T-helper 1 cell (primary cell): Measurements from ENCODE around the gene TSPAN5.
"Not testable (repeated sequence)": the region's sequence is repeated elsewhere in the genome, so short reads cannot be mapped to it uniquely, and the experiment has no call there.

Experiments
- DNase-seq, 5 donors: peaks; one replicate each; pipeline ENCODE4 v3.0.0-alpha.2; 2012 to 2020

TSPAN5 gene

DNA sequence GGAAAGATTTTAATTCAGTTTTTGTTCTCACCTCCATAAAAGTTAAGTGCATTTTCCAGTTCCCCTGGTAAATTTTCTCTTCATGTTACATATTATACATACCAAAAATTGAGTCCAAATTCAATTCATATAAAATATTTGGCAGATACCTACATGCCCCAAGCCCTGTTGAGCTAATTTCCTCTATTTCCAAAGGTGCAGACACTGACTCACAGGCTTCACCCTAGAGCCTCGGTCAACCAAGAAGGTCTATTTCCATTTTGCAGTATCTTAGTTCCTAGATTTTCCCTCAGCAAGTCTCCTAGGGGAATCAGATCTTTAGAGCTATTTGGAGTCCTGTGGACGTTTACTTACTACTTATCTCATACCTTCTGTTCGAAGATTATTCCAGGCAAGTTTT is 174.4 kb downstream of the TSPAN5 start:
- no peak for DNase-seq

DNA sequence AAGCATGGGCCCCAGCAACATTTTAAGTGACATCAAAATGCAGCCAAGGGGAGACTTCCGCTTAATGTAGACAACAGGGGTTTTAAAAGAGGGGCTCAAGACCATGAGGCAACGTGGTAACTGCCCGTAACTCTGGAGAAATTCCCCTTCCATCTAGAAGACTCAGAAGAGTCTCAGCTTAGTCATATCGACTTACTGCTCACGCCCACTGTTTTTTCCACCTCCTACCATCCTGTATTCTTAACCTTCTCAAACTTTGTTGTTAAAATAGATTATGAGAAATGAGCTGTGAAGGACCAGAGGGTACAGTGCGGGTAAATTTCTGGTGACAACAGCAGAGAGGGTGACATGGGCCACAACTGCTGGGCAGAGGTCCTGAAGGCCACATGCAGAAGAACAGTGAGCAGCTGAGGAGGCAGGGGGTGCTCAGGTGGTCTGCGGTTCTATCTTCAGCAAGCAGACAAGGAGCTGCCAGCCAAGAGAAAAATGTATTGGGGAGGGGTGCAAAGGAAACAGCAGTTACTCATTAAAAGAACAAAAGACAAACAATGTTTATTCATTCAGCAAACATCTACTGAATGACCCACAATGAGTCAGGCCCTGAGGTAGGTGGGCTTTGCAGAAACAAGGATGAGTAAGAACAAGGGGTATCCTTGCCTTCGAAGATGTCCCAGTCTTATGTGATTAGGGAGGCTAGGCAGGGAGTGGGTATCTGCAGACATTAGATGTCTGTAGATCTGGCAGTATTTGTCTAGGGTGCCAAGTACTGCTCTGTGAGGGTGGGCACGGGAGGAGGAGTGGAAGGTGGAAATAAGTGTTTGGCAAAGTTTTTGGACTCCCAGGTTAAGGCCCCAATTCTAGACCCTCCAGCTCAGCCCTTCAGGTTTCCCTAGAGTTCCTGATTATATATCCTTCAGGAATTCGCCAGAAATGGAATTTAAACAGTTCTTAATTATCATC is 175.3 kb downstream of the TSPAN5 start:
- DNase-seq: peak in 1 of 5 donors; percentile 80

DNA sequence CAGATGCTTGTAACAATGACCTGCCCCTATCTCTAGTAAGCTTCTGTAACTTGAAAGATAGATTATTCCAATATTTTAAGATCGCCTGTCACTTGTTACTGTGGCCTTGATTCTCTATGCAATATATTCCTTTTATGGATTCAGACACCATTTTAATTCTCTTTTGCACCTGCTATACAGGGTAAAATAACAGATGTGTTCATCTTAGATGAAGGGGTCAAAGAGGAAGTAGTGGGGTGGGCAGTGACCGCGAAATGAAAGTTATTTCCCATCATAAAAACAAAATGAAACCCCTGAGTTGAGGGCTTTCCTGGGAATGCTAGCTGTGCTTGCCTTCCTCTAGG is 175.9 kb downstream of the TSPAN5 start:
- DNase-seq: no peak

DNA sequence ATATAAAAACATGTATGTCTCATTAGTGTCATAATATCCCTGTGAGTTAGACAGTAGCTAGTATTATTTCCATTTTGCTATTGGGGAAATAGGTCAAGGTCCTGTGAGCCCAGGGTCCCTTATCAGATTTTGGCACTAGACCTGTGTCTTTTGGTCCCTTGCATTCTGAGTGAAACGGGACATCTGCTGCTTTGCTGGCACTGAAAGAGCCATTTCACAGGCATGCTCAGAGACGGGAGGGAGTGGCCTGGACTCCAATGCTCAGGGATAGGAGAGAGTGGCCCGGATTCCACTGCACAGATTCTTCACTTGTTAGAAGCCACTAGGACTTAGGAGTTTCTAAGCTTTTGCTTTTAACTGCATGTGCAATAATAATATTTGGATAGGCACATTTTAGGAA is 177.2 kb downstream of the TSPAN5 start:
- no peak for DNase-seq

DNA sequence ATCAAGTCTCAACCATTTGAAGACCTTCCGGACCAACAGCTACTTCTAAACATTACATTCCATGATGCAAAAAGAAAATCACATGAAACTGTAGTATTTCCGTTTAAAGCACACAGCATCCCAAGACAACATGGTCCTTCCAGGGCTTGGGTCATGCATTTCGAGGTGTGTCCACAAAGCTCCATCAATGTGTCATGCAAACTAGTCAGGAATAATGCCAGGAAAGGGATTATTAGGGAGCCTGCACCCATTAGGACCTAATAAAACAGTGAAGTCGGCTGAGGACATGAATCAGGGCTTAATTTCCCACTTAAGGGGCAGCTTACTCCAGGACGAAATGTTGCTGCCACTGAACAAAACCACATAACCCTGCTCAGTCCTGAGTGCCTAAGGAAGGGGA is 177.9 kb downstream of the TSPAN5 start:
- DNase-seq: no peak

DNA sequence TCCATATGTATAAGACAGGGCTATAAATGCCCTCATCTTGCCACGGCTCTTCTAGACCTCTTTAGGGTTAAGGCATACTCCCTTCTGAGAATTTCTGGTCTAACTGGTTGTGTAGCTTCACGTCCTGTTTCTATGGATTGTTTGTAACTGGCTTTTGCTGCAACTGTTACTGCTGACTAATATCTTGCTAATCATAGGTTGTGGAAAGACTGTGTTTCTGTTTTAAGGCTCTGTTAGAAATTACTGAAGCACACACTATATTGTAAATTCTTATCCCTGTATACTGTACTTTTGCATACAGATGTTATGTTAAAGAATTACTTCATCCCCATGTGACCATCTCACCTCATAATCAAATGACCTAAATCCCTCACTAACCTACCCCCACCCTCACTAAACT is 178.8 kb downstream of the TSPAN5 start:
- peak in 1 of 5 donors; percentile 77 for DNase-seq

DNA sequence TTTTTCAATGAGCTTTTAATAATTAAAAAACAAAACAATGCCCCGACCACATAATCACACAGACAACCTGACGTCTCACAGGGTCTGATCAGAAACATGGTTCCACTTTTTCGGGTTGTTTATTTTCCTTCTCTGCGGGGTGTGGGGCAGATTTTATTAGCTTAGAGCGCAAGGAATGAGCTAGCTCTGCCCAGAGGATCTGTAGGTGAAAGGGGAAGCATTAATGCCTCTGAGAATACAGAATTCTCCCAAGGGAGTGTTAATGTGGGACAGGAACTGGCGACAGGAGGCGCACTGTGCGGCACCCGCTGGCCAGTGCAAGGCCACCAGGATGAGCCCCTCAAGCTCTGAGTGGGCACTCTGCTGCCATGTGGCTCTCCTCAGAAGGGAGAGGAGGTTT is 181.5 kb downstream of the TSPAN5 start:
- no peak for DNase-seq

DNA sequence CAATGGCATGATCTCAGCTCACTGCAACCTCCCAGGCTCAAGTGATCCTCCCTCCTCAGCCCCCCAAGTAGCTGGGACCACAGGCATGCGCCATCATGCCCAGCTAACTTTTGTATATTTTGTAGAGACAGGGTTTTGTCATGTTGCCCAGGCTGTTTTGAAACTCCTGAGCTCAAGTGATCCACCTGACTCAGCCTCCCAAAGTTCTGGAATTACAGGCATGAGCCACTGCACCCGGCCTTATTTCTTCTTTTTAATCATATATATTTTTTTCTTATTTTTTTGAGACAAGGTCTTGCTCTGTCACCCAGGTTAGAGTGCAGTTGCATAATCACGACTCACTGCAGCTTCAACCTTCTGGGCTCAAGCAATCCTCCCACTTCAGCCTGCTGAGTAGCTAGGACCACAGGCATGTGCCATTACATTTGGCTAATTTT is 184.0 kb downstream of the TSPAN5 start:
- DNase-seq: no peak

DNA sequence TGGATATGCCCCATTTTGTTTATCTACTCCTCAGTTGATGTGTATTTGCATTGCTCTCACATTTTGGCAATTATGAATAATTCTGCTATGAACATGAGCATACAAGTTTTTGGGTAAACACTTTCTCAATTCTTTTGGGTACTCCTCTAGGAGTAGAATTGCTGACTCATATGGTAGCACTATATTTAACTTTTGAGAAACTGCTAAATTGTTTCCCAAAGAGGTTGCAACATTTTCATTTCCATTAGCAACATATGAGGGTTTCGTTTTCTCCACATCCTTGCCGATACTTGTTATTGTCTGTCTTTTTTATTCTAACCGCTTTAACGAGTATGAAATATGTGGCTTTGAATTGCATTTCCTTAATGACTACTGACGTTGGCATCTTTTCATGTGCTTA is 185.4 kb downstream of the TSPAN5 start:
- DNase-seq: peak in 1 of 5 donors; percentile 65

DNA sequence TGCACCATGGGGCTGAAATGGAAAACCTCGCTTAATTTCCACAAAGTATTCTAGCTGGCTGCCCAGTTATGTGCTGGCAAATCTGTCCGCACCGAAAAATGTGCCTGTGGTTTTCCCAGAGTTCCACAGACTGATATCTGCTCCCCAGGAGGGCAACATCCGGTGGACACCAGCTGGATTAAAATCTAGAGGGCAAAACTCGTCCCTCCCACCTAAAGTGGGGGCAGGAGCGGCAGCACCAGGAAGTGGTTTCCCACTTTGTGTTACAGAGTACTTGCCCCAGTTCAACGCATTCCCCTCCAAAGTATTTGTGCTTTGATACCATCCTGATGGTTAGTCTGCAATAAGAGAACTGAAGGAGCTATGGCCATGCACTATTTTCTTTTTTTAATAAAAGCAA is 187.6 kb downstream of the TSPAN5 start:
- no peak for DNase-seq

DNA sequence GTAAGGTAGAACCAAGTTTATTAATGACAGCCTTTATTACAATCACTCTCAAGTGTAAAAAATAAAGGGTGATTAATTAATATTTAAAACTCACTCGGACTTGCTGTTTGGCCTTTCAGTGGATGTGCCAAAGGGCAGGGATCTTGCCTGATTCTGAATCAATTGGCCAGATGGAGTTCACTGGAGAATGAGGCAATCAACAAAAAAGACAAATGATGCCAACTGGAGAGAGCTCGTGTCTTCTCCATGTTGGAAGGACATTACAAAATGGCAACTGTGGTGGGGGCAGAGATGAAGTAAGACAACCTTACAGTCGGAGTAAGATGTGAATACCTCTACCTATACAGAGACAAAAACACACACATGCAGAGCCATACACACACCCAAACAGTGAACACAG is 188.0 kb downstream of the TSPAN5 start:
- no peak for DNase-seq

DNA sequence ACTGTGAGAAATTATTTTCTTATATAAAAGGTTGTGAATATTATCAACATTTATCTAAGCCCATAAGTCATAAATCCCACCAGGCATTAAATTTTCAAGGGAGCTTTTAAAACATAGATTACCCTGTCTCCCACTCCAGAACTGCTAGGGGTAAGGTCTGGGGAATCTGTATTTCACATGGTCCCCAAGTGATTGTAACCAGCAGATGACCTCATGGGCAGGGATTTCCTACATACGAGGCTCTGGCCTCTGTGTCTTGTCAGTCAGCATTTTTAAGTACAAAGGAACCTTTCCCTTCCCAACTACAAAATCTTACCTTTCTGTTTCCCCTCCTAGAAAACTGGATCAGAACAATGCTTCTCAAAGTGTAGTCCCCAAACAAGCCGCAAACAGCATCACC is 188.6 kb downstream of the TSPAN5 start:
- DNase-seq: no peak

DNA sequence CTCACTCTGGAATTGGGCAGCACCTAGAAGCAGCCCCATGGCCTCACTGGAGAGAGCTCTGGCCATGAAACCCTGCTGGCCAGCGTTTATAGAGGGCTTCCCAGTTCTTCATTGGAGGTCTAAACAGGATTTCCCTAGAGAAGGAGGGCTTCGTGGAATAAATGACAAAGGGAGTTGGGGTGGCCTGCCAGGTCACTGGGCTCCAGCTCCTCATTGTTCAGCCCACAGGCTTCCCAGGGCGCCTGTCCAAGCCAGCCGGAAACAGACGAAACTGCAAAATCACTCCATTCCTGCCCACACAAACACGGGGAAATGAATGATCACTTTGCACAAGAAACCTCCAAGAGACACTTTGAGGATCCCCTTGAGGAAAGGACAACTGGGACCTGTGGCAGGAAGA is 189.7 kb downstream of the TSPAN5 start:
- no peak for DNase-seq

DNA sequence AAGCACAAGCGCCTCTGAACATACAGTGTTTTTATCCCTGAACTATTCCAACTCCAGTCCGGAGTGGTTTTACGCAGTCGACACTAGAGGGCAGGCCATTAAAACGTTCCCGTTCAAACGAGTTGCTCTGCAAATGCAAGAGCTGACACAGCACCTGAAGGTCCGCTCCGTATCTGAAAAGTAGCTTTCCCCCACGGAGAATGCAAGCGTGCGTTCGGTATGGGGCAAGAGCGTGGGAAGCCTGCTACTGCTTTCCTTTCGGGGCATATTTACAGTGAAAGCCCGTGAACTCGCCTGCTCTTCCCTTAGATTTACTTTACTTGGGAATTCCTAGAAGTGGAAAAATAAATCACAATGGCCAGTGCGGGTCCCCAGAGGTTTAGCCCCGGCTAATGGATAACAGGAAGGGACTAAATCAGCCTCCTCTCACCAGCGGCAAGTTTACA is 190.8 kb downstream of the TSPAN5 start:
- DNase-seq: peak; percentile 24 to 84 (median 47)

DNA sequence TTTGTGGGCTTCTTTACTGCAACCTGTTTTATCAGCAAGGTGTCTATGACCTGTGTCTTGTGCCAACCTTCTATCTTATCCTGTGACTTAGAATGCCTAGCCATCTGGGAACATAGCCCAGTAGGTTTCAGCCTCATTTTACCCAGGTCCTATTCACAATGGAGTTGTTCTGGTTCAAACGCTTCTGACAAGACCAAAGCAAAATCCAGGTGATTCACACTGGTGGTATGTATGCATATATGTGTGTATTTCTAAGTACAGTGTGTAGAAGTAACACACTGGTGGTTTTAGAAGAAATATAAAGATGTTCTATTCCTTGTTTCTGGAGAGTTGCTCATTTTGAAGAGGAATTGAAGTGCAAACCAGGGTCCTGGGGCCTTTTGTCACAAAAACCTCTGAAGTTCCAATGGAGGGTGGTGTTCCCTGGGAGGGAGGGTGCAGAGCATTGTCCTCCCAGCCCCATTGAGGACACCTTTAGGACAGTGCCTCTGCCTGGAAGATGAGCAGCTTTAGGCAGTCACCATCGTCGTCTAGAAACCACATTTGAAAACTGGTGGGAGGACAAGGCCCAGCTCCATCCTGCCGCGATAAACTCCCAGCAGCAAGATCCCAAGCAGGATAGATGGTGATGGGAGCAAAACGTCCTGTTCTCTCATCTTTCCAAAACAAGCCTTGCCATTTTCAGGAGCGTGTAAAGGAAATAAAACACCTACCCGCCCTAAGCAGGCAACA is 191.4 kb downstream of the TSPAN5 start:
- DNase-seq: no peak

DNA sequence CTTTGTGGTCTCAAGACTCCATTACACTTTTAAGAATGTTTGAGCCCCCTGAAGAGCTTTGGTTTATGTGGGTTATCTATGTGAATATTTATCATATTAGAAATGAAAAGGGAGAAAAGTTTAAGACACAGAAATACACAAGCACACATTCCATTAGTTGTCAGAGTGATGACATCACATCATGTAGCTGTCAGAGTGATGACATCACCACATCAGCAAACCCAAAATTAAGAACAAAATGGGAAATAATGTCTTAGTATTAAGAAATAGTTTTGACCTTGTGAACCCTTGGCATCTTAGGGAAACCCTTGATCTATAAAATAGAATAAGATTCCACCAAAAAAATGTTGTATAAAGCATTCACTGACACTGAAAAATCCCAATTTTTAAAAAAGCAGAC is 195.9 kb downstream of the TSPAN5 start:
- DNase-seq: no peak

DNA sequence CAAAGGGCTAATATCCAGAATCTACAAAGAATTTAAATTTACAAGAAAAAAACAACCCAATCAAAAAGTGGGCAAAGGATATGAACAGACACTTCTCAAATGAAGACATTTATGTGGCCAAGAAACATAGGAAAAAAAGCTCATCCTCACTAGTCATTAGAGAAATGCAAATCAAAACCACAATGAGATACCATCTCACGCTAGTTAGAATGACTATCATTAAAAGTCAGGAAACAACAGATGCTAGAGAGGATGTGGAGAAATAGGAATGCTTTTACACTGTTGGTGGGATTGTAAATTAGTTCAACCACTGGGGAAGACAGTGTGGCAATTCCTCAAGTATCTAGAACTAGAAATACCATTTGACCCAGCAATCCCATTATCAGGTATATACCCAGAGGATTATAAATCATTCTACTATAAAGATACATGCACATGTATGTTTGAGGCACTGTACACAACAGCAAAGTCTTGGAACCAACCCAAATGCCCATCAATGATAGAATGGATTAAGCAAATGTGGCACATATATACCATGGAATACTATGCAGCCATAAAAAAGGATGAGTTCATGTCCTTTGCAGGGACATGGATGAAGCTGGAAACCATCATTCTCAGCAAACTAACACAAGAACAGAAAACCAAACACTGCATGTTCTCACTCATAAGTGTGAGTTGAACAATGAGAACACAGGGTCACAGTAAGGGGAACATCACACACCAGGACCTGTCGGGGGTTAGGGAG is 197.1 kb downstream of the TSPAN5 start:
- not testable (repeated sequence) for DNase-seq

DNA sequence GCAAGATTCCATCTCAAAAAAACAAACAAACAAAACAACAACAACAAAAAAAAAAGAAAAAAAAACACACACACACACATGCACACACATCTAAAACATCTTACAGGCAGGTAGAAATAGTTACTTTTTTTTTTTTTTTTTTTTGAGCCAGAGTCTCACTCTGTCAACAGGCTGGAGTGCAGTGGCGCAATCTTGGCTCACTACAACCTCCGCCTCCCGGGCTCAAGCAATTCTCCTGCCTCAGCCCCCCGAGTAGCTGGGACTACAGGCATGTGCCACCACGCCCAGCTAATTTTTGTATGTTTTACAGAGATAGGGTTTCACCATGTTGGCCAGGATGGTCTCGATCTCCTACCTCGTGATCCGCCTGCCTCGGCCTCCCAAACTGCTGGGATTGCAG is 201.0 kb downstream of the TSPAN5 start:
- not testable (repeated sequence) for DNase-seq

DNA sequence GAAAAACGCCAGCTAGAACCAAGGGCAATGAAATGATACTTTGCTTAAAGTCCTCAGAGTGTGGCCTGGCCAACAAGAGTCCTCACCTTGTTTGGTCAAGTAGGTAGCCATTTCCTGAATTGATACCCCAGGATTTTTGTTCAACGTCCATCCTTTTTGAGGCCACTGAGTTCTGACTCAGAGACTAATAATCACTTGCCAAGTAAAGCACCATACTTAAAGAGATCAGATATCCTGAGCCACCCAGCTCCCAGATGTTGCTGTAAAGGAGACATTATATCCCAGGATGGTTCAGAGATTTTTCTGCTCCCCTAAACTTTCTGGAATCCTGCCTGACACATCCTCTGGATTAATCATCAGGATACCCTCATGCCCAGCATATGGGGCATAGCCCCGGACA is 206.3 kb downstream of the TSPAN5 start:
- DNase-seq: no peak

DNA sequence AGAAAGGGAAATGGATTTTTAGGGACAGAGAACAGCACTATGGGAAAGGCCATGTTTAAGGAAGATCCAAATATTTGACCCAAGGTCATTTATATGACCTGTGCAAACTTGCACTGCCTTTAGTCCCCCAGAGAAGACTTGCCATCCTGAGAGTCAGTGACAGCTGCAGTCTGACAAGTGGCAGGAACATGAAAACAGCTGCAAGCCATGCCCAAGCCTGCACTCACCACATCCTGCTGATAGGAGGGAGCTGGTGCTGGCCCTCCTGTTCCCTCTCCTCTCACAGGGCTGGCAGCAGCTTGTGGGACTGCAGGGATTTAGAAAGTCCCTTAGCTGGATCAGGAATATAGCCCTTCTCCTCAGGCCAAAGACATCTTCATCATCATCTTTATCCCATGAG is 209.5 kb downstream of the TSPAN5 start:
- DNase-seq: peak in 1 of 5 donors; percentile 74

DNA sequence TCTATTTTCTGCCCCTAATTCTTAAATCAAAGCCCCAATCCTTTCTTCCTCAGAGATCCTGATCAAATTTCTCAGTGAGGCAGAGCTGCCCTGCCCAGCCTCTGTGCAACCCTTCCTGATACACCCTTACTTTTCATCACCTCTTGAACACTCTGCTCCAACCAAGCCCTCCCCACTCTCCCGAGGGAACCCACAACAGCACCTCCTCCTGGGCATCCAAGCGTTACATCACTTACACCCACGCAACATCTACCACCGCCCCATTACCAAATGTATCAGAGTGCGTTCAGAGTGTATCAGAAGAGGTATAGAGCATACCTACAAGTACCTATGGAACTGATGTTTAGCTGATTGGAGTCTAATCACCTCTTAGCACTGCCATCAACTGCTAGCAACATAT is 210.8 kb downstream of the TSPAN5 start:
- no peak for DNase-seq

DNA sequence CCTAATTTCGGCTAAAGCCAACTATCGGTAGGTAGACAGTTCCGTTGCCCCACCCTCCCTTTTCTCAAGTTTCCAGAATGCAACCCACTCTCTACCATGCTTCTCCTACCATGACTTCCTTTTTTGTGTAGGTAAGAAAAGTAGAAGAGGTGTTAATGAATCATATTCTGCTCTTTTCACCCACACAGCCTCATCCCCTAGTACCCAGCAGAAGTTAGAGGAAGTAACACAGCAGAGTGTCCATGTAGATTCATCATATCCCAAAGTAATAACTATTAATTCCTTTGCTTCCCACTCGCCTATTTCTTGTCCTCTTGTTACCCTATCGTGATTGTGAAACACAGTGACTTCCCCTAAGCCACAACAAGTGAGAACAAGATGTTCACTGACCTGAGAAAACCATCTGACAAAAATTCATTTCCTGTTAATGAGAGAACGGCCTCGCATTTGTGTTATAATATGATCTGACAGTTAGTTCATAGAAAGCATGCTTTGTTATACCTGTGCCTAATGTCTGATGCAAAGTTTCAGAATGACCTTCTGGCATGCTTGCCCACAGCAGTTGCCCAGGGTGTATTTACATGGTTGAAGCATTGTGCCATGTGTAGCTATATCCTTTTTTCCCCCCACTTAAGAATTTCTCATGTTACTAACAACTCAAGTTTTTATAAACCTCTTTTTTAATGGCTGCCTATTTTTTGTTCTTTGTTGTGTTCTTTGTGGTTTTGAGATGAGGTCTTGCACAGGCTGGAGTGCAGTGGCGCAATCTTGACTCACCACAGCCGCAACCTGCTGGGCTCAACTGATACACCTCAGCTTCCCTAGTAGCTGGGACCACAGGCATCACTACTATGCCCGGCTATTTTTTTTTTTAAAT is 211.7 kb downstream of the TSPAN5 start:
- peak in 4 of 5 donors; percentile 26 to 83 (median 33) for DNase-seq
